Measurements from ENCODE around the gene PTPN6. TPM values are rescaled to one million over a fixed set of nuclear protein-coding genes. Genes with fewer than 3 reads are reported as not detected.

Gene PTPN6
- total and polyA plus RNA-seq, 9 of the 15 experiments (the other 6 are each of a cell fraction or from before 2014, with no cell fraction given), result 1.5 to 5.1 (median 3.9) TPM

- TF ChIP-seq ZMIZ1 (IDR thresholded peaks at IDR 0.05; ENCODE audit: low read depth in 2 of 2, low read length in 2 of 2), result 0 out of 4 replicates have a peak, but pooled peaks of 1 of the 2 experiments have one; percentile 30
- 0 out of 2 replicates have a peak, but pooled peaks have one; percentile 45 for TF ChIP-seq HBP1 (CRISPR knock-in tag; IDR thresholded peaks at IDR 0.05)
- TF ChIP-seq VEZF1 (CRISPR knock-in tag; IDR thresholded peaks at IDR 0.05), result peak; percentile 96
- TF ChIP-seq ZC3H8 (IDR thresholded peaks at IDR 0.05), result no peak
- TF ChIP-seq ZNF830 (CRISPR knock-in tag; IDR thresholded peaks at IDR 0.05), result no peak
- peak; percentile 68 for TF ChIP-seq RBBP5 (IDR thresholded peaks at IDR 0.05; ENCODE audit: borderline replicate concordance, insufficient read depth, low read length, poor library complexity, severe bottlenecking)
- no peak for TF ChIP-seq RHOXF2B (CRISPR knock-in tag; conservative IDR thresholded peaks at IDR 0.05)
- TF ChIP-seq MLLT1 (IDR thresholded peaks at IDR 0.05), result peak in 1 of 2 experiments; percentile 61; a peak in 1 of 4 replicates
- 0 out of 2 replicates have a peak, but pooled peaks have one; percentile 33 for TF ChIP-seq OTX1 (CRISPR knock-in tag; IDR thresholded peaks at IDR 0.05)
- peak in 1 of 2 experiments; percentile 66; a peak in 2 of 4 replicates for TF ChIP-seq HDAC1 (IDR thresholded peaks at IDR 0.05)
- TF ChIP-seq PHF21A (IDR thresholded peaks at IDR 0.05; ENCODE audit: borderline replicate concordance, low read depth), result peak; percentile 46; the same call in 1 of the 2 replicates
- peak; percentile 50 for TF ChIP-seq CXXC5 (CRISPR knock-in tag; IDR thresholded peaks at IDR 0.05)
- peak; percentile 51; the same call in 1 of the 2 replicates for TF ChIP-seq MTA1 (IDR thresholded peaks at IDR 0.05; ENCODE audit: borderline replicate concordance)
- 0 out of 2 replicates have a peak, but pooled peaks have one; percentile 23 for TF ChIP-seq BCOR (IDR thresholded peaks at IDR 0.05)
- no peak for TF ChIP-seq DIDO1 (tag; IDR thresholded peaks at IDR 0.05; ENCODE audit: low read depth)
- peak; percentile 70; the same call in 1 of the 2 replicates for TF ChIP-seq RB1 (IDR thresholded peaks at IDR 0.05; ENCODE audit: low read depth)
- no peak for TF ChIP-seq YBX1 (IDR thresholded peaks at IDR 0.05)
- TF ChIP-seq HCFC1 (IDR thresholded peaks at IDR 0.05; ENCODE audit: low read depth, low read length), result no peak
- TF ChIP-seq LEF1 (IDR thresholded peaks at IDR 0.05), result peak; percentile 36; the same call in 1 of the 2 replicates
- 0 out of 2 replicates have a peak, but pooled peaks have one; percentile 37 for TF ChIP-seq CTBP1 (IDR thresholded peaks at IDR 0.05; ENCODE audit: borderline replicate concordance)
- TF ChIP-seq ZNF347 (CRISPR knock-in tag; IDR thresholded peaks at IDR 0.05; ENCODE audit: low read depth), result no peak
Measured at GRCh38 chr12:6927379-6928021, 23.7 kb upstream of the PTPN6 start, which contains the start of gene ATN1 (continued).

Data from K562 (cell line).